OCI-LY3 (cell line): ENCODE data around the gene JUN.

Experiments
- CTCF ChIP-seq: fragments of 200-600, 300-600 bp; sonication (generic); IDR thresholded peaks from 2 replicates; pipeline ENCODE4 v1.5.1; 2014; ENCODE audit warnings: antibody characterized with exemption, low read length, low read depth
- EZH2phosphoT487 ChIP-seq: fragments of 200-600 bp; shearing (Covaris generic); IDR thresholded peaks from 2 replicates; pipeline ENCODE4 v1.6.1; 2018; ENCODE audit warnings: antibody characterized with exemption, mixed run types, low read depth

GRCh38 chr1:58745117-58745516, 38.7 kb downstream of the JUN start:
- TF ChIP-seq CTCF (no peak), EZH2phosphoT487 (no peak)
